Natural killer cell (primary cell): Measurements from ENCODE around the gene SVEP1. TPM values are rescaled to one million over a fixed set of nuclear protein-coding genes. Genes with fewer than 3 reads are reported as not detected.

Source experiments
- ATAC-seq, 3 donors: fragments of 150-1000 bp in 2 of 3; fragments of 200-7000 bp in 1 of 3; cut with Tn5 transposase; 1 replicate in 1 of 3; 2 replicates in 2 of 3; pipeline ENCODE4 v1.10.0; 2021; ENCODE audit warnings: mild to moderate bottlenecking in 2 of 3, moderate library complexity in 2 of 3
- DNase-seq, 2 donors: peaks; one replicate each; pipeline versions ENCODE4 v3.0.0 to v3.0.0-alpha.2; 2013 to 2021; ENCODE audit warnings: mixed read lengths in 1 of 2
- H3K27ac ChIP-seq: one replicate; pipeline ENCODE4 v1.5.1; 2013; ENCODE audit warnings: mild to moderate bottlenecking, low read length
- H3K27me3 ChIP-seq: one replicate; pipeline ENCODE4 v1.6.1; 2013; ENCODE audit warnings: low read length; ENCODE audit not compliant: control insufficient read depth, insufficient read depth
- H3K36me3 ChIP-seq: one replicate; pipeline ENCODE4 v1.6.1; 2013; ENCODE audit warnings: low read length; ENCODE audit not compliant: control insufficient read depth, insufficient read depth
- H3K4me1 ChIP-seq: one replicate; pipeline ENCODE4 v1.6.1; 2013; ENCODE audit warnings: low read length; ENCODE audit not compliant: control insufficient read depth, insufficient read depth
- H3K4me3 ChIP-seq: one replicate; pipeline ENCODE4 v1.5.1; 2013; ENCODE audit warnings: low read length
- H3K9me3 ChIP-seq: one replicate; pipeline ENCODE4 v1.6.1; 2013; ENCODE audit warnings: low read length; ENCODE audit not compliant: control insufficient read depth, insufficient read depth
- H3K27ac Mint-ChIP-seq, 2 donors: one replicate each; pipeline ENCODE4 v1.8.0; 2022; ENCODE audit warnings: mild to moderate bottlenecking in 2 of 2, mixed read lengths in 2 of 2, moderate library complexity in 1 of 2
- H3K27me3 Mint-ChIP-seq, 2 donors: one replicate each; pipeline ENCODE4 v1.8.0; 2022; ENCODE audit warnings: low read depth in 2 of 2, mixed read lengths in 2 of 2
- H3K36me3 Mint-ChIP-seq: one replicate; pipeline ENCODE4 v1.8.0; 2022; ENCODE audit warnings: mixed read lengths
- H3K4me1 Mint-ChIP-seq, 2 donors: one replicate each; pipeline ENCODE4 v1.8.0; 2022; ENCODE audit warnings: mixed read lengths in 2 of 2
- H3K4me3 Mint-ChIP-seq: one replicate; pipeline ENCODE4 v1.8.0; 2022; ENCODE audit warnings: mild to moderate bottlenecking, moderate library complexity, mixed read lengths
- H3K9me3 Mint-ChIP-seq, 2 donors: one replicate each; pipeline ENCODE4 v1.8.0; 2022; ENCODE audit warnings: mixed read lengths in 2 of 2
- CTCF ChIP-seq: fragments of 200-600 bp; IDR thresholded peaks from one replicate; pipeline ENCODE4 v1.8.0; 2022; ENCODE audit warnings: antibody characterized with exemption
- WGBS: methylation state at CpG from one replicate; pipeline ENCODE4 v1.1.7; 2013; ENCODE audit warnings: missing lambda C conversion rate; ENCODE audit not compliant: insufficient coverage; 5-methylcytosine and 5-hydroxymethylcytosine counted together
- intact Hi-C: fragments of 100-400 bp; cut with micrococcal nuclease; formaldehyde crosslinking; loops from one replicate; pipeline ENCODE4 v1.14.2; 2022
- total RNA-seq, 4 donors: library from RNA; stranded (reverse); fragments of 120-200 nt in 1 of 4; gene quantifications; one replicate each; pipeline versions ENCODE4 v1.2.3 to v1.2.4, GENCODE V29; 2013 to 2022

SVEP1 gene
- total RNA-seq, 3 donors from 2014 or later (not counting 1 experiment from before 2014, with no cell fraction given), result not detected

- H3K4me1 ChIP-seq, result no peaks in the 10 kb centered on the region
- no peak for TF ChIP-seq CTCF
- ATAC-seq (no peak), DNase-seq (no peak)
- intact Hi-C loops, result no loop called here
- WGBS, result 79% methylated on average over 1 of the region's 3 CpGs
- H3K27me3 Mint-ChIP-seq, result no peaks in the 10 kb centered on the region
- H3K9me3 Mint-ChIP-seq, result no peaks in the 10 kb centered on the region
- H3K4me3 ChIP-seq, result no peak overlapping the region
- no peak overlapping the region for H3K27ac Mint-ChIP-seq
- no peak overlapping the region for H3K4me3 Mint-ChIP-seq
- no peaks in the 10 kb centered on the region for H3K4me1 Mint-ChIP-seq
- H3K27me3 ChIP-seq, result no peaks in the 10 kb centered on the region
- no peak overlapping the region for H3K27ac ChIP-seq
- no peaks in the 10 kb centered on the region for H3K36me3 ChIP-seq
- H3K36me3 Mint-ChIP-seq, result no peaks in the 10 kb centered on the region
- no peaks in the 10 kb centered on the region for H3K9me3 ChIP-seq
Observed at GRCh38 chr9:110463499-110463898, 116.0 kb downstream of the SVEP1 start.

GRCh38 chr9:110457245-110457644 is 122.3 kb downstream of the SVEP1 start:
- no peaks in the 10 kb centered on the region for H3K27me3 ChIP-seq
- H3K9me3 ChIP-seq, result no peaks in the 10 kb centered on the region
- Mint-ChIP-seq H3K27me3 (peaks cover 0 to 3% of the 10 kb centered on the region in 2 donors), H3K27ac (no peak overlapping the region), H3K4me1 (no peaks in the 10 kb centered on the region), H3K4me3 (no peak overlapping the region), H3K36me3 (no peaks in the 10 kb centered on the region), H3K9me3 (no peaks in the 10 kb centered on the region)
- ATAC-seq (no peak), DNase-seq (no peak)
- 92% methylated on average over 3 of the region's 3 CpGs for WGBS
- TF ChIP-seq CTCF, result no peak
- H3K27ac ChIP-seq, result no peak overlapping the region
- no peaks in the 10 kb centered on the region for H3K4me1 ChIP-seq
- no peaks in the 10 kb centered on the region for H3K36me3 ChIP-seq
- intact Hi-C loops, result no loop called here
- H3K4me3 ChIP-seq, result no peak overlapping the region

- no peak overlapping the region for H3K27ac ChIP-seq
- no peaks in the 10 kb centered on the region for H3K36me3 ChIP-seq
- Mint-ChIP-seq H3K4me3 (no peak overlapping the region), H3K4me1 (no peaks in the 10 kb centered on the region), H3K36me3 (no peaks in the 10 kb centered on the region), H3K27ac (no peak overlapping the region), H3K9me3 (no peaks in the 10 kb centered on the region), H3K27me3 (peaks cover 0 to 3% of the 10 kb centered on the region in 2 donors)
- intact Hi-C loops, result no loop called here
- DNase-seq (no peak), ATAC-seq (no peak)
- no peaks in the 10 kb centered on the region for H3K4me1 ChIP-seq
- H3K4me3 ChIP-seq, result no peak overlapping the region
- WGBS, result no CpG with 5 or more reads among the region's 1 CpG
- TF ChIP-seq CTCF, result no peak
- no peaks in the 10 kb centered on the region for H3K9me3 ChIP-seq
- no peaks in the 10 kb centered on the region for H3K27me3 ChIP-seq
Observed at GRCh38 chr9:110456681-110457080, 122.9 kb downstream of the SVEP1 start.

- Mint-ChIP-seq H3K27me3 (peaks cover 0 to 3% of the 10 kb centered on the region in 2 donors), H3K9me3 (no peaks in the 10 kb centered on the region), H3K4me3 (no peak overlapping the region), H3K36me3 (no peaks in the 10 kb centered on the region), H3K27ac (no peak overlapping the region), H3K4me1 (no peaks in the 10 kb centered on the region)
- no peak for DNase-seq
- no peak for TF ChIP-seq CTCF
- Histone ChIP-seq H3K27ac (no peak overlapping the region), H3K27me3 (no peaks in the 10 kb centered on the region), H3K4me1 (no peaks in the 10 kb centered on the region), H3K36me3 (no peaks in the 10 kb centered on the region), H3K9me3 (no peaks in the 10 kb centered on the region), H3K4me3 (no peak overlapping the region)
- no peak for ATAC-seq
- intact Hi-C loops, result no loop called here
Observed at GRCh38 chr9:110455860-110456259, 123.7 kb downstream of the SVEP1 start.
